Esophagus squamous epithelium (tissue), 4 donors: ENCODE data around the gene JPT2.

Experiments used
- CTCF ChIP-seq, 6 experiments: fragments of 450-650 bp in 4 of 6; fragments of 200-600 bp in 2 of 6; sonication (generic) in 2 of 6; IDR thresholded peaks; one replicate each; pipeline ENCODE4 v1.5.1; 2016 to 2019; ENCODE audit warnings: antibody characterized with exemption in 6 of 6, mild to moderate bottlenecking in 4 of 6, moderate library complexity in 4 of 6
- POLR2A ChIP-seq, 4 donors: fragments of 450-650 bp; IDR thresholded peaks; one replicate each; pipeline ENCODE4 v1.6.1; 2017; ENCODE audit warnings: antibody characterized with exemption in 4 of 4, mild to moderate bottlenecking in 4 of 4, moderate library complexity in 3 of 4

GRCh38 chr16:1667916-1668315 lies 10.2 kb upstream of the JPT2 start:
- TF ChIP-seq POLR2A (IDR thresholded peaks at IDR 0.05) (no peak), CTCF (IDR thresholded peaks at IDR 0.05) (no peak)
